ENCODE measurements around the gene APC.

Gene APC

GRCh38 chr5:112717506-112718082, 20.1 kb upstream of the APC start:
- no peak for DNase-seq

- no peak for DNase-seq
Observed at GRCh38 chr5:112718344-112718743, 19.3 kb upstream of the APC start.

- no peak for DNase-seq
Observed at GRCh38 chr5:112720576-112720975, 17.1 kb upstream of the APC start.

- DNase-seq = no peak
Observed at GRCh38 chr5:112724901-112725300, 12.8 kb upstream of the APC start.

- DNase-seq = no peak
Observed at GRCh38 chr5:112729630-112730029, 8.1 kb upstream of the APC start.

GRCh38 chr5:112732131-112732530, 5.6 kb upstream of the APC start:
- DNase-seq = no peak

DNA sequence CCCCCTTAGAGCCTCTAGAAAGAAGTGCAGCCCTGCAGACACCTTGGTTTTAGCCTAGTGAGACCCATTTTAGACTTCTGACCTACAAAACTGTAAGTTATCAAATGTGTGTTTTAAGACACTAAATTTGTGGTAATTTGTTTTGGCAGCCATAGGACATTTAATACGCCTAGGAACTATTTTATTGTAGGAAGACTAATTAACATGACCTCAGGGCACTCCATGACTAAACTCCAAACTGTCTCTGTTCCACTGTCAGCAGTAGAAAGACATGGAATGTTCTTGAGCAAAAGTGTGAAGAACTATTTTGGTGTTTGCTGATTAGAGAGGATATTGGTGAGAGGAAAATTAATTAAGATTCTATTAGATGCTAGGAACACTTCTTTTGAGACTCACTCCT, 4.1 kb upstream of the APC start:
- no peak for DNase-seq

DNA sequence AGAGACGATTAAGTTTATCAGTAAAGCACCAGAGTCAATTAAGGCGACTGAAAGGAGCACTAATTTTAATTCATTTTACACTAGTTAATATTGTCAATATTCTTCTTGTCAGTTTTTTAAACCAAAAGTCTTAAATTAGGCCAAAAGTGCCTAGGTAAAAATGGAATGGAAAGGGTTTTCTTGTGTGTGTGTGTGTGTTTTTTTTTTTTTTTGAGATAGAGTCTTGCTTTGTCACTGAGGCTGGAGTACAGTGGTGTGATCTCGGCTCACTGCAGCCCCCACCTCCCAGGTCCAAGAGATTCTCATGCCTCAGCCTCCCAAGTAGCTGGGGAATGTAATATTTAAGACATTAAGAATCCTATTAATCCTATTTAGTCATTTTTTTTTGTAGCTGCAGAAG, 3.1 kb upstream of the APC start:
- no peak for DNase-seq

DNA sequence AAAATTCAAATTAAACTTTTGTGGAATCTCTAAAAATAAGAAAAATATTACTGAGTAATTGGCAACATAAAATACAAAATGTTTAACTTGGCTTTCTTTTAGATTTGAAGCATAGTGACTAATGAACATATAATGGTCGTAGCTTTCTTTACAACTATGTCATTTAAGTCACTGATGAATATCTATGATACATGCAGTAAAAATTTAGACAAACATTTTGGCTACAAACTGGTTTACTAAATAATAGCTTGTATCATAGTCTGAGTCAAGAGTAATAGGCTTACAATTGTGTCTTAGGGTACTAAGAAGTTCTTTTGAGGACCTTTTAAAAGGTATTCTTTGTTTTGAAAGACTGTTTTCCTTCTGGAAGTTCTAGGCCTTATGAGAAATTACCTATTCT, 2.0 kb upstream of the APC start:
- DNase-seq = no peak

GRCh38 chr5:112737070-112737462, 619 bp upstream of the APC start:
- DNase-seq = no peak

DNA sequence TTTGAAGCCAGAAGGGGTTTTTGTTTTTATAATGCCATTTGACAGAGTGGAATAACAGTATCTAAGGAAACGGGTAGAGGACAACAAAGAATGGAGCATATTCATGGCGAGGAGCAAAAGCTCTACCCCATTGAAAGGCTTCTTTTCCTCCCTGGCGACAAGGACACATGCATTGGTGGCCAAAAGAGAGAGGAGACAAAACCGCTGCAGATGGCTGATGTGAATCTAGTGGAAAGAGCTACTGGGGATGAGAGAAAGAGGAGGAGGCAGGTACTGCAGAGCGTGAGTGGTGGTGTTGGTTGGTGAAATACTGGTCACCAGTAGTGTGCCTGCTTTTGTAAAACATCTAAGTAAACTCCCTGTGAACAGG, 491 bp downstream of the APC start:
- no peak for DNase-seq

DNA sequence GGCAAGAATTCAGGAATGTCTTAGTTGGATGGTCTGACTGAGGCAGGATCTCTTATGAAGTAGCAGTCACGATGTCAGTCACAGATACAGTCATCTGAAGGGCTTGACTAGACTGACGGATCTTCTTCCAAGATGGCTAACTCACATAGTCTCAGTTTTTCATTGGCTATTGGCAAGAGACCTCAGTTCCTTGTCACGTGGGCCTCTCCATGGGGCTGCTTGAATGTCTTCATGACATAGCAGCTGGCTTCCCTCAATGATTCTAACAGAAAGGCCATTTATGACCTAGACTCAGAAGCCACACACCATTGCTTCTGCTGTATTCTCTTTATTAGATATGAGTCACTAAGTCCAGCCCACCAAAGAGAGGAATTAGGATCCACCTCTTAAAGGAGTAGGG, 4.7 kb downstream of the APC start:
- DNase-seq = no peak

- no peak for DNase-seq
Observed at GRCh38 chr5:112743631-112744030, 5.9 kb downstream of the APC start.

- DNase-seq = no peak
Observed at GRCh38 chr5:112752335-112752734, 14.7 kb downstream of the APC start.

DNA sequence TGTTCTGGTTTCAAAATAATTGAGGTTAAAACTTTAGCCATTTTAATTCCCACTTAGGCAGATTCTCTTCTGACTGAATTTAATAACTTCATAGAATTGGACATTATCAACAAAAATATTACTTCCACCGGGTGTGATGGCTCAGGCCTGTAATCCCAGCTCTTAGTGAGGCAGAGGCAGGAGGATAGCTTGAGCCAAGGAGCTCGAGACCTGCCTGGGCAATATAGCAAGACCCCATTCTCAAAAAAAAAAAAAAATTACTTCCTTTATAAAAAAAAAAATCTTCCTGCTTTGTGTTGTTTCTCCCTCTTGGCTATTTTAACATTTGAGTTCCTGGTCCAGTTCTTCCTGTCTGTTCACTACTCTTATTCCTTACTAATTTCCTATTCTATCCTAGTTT, 18.0 kb downstream of the APC start:
- DNase-seq = no peak

DNA sequence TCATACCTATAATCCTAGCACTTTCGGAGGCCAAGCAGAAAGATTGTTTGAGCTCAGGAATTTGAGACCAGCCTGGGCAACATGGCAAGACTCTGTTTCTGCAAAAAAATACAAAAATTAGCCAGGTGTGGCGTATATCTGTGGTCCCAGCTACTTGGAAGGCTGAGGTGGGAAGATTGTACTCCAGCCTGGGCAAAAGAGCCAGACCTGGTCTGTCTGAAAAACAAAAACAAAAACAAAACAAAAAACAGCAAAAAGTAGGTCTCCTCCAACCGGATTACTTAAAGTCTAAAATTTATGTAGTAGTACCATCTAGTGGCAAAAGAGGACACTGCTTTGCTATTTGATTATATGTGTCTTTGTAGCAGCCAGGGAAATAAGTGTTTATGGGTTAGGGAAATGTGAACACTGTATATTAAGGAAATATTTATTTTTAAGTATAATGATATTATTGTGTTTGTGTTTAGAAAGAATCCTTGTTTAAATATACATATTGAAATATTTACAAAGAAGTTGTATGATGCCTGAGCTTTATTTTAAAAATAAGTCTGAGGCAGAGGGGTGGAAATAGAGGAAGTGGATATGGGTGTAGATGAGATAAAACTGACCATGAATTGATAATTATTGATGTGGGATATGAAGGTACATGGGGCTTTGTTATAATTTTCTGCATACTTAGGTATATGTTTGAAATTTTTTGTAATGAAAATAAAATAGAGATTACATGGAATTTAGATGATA, 20.0 kb downstream of the APC start:
- DNase-seq = no peak

GRCh38 chr5:112758676-112759075, 21.0 kb downstream of the APC start:
- DNase-seq = no peak

- DNase-seq = no peak
Observed at GRCh38 chr5:112762113-112762810, 24.6 kb downstream of the APC start.

GRCh38 chr5:112763165-112763564, 25.5 kb downstream of the APC start:
- no peak for DNase-seq

- no peak for DNase-seq
Observed at GRCh38 chr5:112772124-112772523, 34.4 kb downstream of the APC start.

DNA sequence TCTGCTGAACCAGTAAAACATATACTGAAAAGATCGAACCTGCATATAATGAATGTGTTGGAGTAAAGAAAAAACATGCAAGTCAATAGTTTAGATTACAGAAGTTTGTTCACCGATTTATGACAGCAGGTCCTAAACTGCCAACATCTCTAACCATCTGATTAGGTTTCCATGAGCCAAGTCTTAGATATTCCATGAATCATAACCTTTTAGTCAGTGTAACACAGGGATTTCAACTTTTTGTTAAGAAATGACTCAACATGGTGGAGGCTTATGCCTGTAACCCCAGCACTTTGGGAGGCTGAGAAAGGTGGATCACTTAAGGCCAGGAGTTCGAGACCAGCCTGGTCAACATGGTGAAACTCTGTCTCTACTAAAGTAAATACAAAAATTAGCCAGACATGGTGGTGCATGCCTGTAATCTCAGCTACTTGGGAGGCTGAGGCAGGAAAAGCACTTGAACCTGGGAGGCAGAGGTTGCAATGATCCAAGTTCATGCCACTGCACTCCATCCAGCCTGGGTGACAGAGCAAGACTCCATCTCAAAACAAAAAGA, 38.7 kb downstream of the APC start:
- DNase-seq = no peak

DNA sequence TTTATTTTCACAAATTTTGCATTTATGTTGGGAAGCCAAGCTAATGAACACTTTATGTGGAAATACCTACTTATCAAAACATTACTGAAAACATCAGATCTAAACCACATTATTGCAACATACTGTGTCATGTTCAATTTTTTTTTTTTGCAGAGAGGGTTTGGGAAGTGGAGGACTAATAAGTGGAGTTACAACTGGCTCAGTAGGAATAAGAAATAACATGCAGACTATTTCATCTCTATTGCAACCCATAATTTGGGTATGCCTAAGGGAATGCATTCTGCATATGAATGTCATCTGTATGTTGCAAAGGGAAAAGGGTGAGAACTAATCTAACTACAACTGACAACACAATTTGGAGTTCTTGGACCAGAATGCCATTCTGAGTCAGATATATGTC, 41.8 kb downstream of the APC start:
- no peak for DNase-seq

DNA sequence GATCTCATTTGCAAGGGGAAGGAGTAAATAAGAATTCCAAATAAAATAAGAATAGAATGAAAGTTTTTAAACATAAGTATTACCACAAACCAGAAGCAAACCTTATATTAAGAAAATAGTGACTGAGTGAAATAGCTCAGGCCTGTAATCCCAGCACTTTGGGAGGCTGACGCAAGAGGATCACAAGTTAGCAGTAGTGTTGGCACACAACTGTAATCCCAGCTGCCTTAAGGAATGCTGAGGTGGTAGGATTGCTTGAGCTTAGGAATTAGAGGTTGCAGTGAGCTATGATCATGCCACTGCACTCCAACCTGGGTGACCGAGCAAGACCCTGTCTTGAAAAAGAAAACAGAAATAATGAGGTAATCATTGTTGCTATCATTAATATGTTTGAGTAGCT, 47.0 kb downstream of the APC start:
- no peak for DNase-seq

DNA sequence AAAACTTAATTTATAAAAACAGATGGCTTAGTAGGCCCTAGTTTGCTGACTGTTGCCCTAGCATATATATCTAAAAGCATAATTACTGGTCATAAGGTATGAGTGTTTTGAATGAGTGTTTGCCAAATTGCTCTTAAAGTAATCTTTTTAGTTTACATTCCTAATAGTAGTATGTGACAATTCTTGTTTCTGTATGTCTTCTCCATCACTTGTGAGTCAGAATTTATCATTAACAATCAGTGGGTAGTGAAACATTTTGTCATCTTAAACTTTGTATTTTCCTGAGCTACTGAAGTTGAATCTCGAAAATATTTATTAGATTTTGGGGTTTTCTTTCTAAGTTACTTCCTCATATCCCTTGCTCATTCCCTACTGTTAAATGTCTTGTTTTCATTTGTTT, 49.6 kb downstream of the APC start:
- DNase-seq = no peak
